KMS-11 (cell line): ENCODE data around the gene CEMIP.

Experiments
- H2AFZ ChIP-seq: fragments of 200-600 bp; sonication (generic); 2 replicates; pipeline ENCODE4 v1.6.1; 2016; ENCODE audit warnings: antibody characterized with exemption, mixed run types, low read depth
- H3K27ac ChIP-seq: fragments of 200-600 bp; sonication (generic); 2 replicates; pipeline ENCODE4 v1.6.1; 2016; ENCODE audit warnings: mild to moderate bottlenecking, mixed run types
- H3K27me3 ChIP-seq: fragments of 200-600 bp; sonication (generic); 2 replicates; pipeline ENCODE4 v1.6.1; 2017; ENCODE audit warnings: mild to moderate bottlenecking, low read depth, mixed run types, moderate library complexity; ENCODE audit not compliant: insufficient read depth
- H3K36me3 ChIP-seq: fragments of 200-600 bp; sonication (generic); 2 replicates; pipeline ENCODE4 v1.6.1; 2017; ENCODE audit warnings: mild to moderate bottlenecking, mixed run types; ENCODE audit not compliant: insufficient read depth
- H3K4me1 ChIP-seq: fragments of 200-600 bp; sonication (generic); 2 replicates; pipeline ENCODE4 v1.6.1; 2016; ENCODE audit warnings: mild to moderate bottlenecking, low read depth, mixed run types; ENCODE audit not compliant: poor library complexity, severe bottlenecking
- H3K4me2 ChIP-seq: fragments of 200-600 bp; sonication (generic); 2 replicates; pipeline ENCODE4 v1.7.0; 2016; ENCODE audit warnings: mild to moderate bottlenecking, mixed run types
- H3K4me3 ChIP-seq: fragments of 200-600 bp; sonication (generic); IDR thresholded peaks from 2 replicates; pipeline ENCODE4 v1.6.1; 2017; ENCODE audit warnings: low read depth, low read length, mixed read lengths; ENCODE audit not compliant: insufficient read depth
- H3K79me2 ChIP-seq: fragments of 200-600 bp; sonication (generic); 2 replicates; pipeline ENCODE4 v1.6.1; 2016; ENCODE audit warnings: low read depth, mixed run types; ENCODE audit not compliant: insufficient read depth
- H3K9ac ChIP-seq: fragments of 200-600 bp; sonication (generic); 2 replicates; pipeline ENCODE4 v1.6.1; 2016; ENCODE audit warnings: mild to moderate bottlenecking, mixed run types
- H4K20me1 ChIP-seq: fragments of 200-600 bp; sonication (generic); 2 replicates; pipeline ENCODE4 v1.6.1; 2016; ENCODE audit warnings: mild to moderate bottlenecking, mixed run types; ENCODE audit not compliant: insufficient read depth
- TF ChIP-seq, protein P1 (sequence below): fragments of 200-600 bp; sonication (generic); conservative IDR thresholded peaks from 2 replicates; pipeline ENCODE4 v1.6.1; 2017; ENCODE audit warnings: low read depth, mild to moderate bottlenecking, antibody characterized with exemption, low read length, moderate library complexity, mixed read lengths

CEMIP gene

DNA sequence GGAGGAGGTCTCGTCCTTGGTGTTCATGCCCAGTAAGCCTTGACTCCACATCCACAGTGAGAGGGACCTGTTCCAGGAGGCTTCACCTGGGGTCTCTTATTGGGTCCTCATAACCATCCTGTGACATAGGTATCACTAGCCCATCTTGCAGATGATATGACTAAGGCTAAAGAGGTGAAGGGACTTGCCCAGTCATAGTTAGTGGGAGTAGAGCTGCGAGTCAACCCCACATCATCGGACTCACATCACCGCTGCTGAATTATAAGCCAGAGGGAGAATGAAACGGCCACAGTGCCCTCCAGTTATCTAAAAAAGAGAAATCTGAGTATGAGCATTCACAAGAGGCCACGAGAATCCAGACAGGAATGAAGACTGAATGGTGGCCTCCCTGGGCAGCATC is 144.5 kb downstream of the CEMIP start:
- Histone ChIP-seq H3K4me2 (no peak overlapping the region), H4K20me1 (no peaks in the 10 kb centered on the region), H3K27ac (no peak overlapping the region), H2AFZ (no peak overlapping the region), H3K9ac (no peak overlapping the region), H3K4me3 (no peak overlapping the region), H3K36me3 (no peaks in the 10 kb centered on the region), H3K79me2 (no peaks in the 10 kb centered on the region), H3K27me3 (no peaks in the 10 kb centered on the region), H3K4me1 (no peaks in the 10 kb centered on the region)
- TF ChIP-seq, protein P1, sequence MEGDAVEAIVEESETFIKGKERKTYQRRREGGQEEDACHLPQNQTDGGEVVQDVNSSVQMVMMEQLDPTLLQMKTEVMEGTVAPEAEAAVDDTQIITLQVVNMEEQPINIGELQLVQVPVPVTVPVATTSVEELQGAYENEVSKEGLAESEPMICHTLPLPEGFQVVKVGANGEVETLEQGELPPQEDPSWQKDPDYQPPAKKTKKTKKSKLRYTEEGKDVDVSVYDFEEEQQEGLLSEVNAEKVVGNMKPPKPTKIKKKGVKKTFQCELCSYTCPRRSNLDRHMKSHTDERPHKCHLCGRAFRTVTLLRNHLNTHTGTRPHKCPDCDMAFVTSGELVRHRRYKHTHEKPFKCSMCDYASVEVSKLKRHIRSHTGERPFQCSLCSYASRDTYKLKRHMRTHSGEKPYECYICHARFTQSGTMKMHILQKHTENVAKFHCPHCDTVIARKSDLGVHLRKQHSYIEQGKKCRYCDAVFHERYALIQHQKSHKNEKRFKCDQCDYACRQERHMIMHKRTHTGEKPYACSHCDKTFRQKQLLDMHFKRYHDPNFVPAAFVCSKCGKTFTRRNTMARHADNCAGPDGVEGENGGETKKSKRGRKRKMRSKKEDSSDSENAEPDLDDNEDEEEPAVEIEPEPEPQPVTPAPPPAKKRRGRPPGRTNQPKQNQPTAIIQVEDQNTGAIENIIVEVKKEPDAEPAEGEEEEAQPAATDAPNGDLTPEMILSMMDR, result no peak

DNA sequence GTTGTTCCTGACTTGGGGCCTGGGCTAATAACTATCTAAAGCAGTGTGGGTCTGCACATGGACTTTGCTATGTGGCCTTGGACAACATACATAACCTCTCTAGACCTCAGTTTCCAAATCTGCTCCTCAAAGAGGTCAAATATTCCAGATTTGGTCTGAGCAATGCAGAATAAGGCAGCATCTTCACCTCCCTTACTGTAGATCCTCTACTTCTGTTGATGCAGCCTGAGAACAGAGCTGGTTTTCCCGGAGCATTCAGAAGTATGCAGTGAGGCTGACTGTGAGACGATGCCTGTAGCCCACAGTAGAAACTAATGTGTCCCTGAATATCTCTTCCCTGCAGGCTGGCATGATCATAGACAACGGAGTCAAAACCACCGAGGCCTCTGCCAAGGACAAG is 145.1 kb downstream of the CEMIP start:
- Histone ChIP-seq H3K4me2 (no peak overlapping the region), H3K27ac (no peak overlapping the region), H3K36me3 (no peaks in the 10 kb centered on the region), H4K20me1 (no peaks in the 10 kb centered on the region), H3K79me2 (no peaks in the 10 kb centered on the region), H3K4me1 (no peaks in the 10 kb centered on the region), H2AFZ (no peak overlapping the region), H3K4me3 (no peak overlapping the region), H3K27me3 (no peaks in the 10 kb centered on the region), H3K9ac (no peak overlapping the region)
- TF ChIP-seq, protein P1, result no peak

DNA sequence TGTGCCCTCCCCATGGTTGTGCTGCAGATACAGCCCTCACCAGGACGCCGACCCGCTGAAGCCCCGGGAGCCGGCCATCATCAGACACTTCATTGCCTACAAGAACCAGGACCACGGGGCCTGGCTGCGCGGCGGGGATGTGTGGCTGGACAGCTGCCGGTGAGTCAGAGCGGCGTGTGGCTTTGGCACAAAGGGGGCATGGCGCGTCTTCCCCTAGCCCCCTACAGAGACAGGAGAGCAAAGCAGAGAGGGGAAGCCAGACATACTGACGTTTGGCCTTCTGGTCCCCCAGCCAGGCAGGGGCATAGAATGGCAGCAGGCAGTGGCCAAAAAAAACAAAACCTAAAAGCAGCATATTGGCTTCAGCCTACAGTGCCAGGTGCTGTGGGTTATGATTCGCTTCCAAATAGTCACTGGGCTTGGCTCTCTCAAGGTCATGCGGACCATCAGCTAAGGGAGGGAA is 146.5 kb downstream of the CEMIP start:
- Histone ChIP-seq H3K27me3 (no peaks in the 10 kb centered on the region), H2AFZ (no peak overlapping the region), H3K79me2 (no peaks in the 10 kb centered on the region), H3K27ac (no peak overlapping the region), H4K20me1 (no peaks in the 10 kb centered on the region), H3K36me3 (no peaks in the 10 kb centered on the region), H3K4me3 (no peak overlapping the region), H3K4me2 (no peak overlapping the region), H3K9ac (no peak overlapping the region), H3K4me1 (no peaks in the 10 kb centered on the region)
- TF ChIP-seq, protein P1, result no peak

DNA sequence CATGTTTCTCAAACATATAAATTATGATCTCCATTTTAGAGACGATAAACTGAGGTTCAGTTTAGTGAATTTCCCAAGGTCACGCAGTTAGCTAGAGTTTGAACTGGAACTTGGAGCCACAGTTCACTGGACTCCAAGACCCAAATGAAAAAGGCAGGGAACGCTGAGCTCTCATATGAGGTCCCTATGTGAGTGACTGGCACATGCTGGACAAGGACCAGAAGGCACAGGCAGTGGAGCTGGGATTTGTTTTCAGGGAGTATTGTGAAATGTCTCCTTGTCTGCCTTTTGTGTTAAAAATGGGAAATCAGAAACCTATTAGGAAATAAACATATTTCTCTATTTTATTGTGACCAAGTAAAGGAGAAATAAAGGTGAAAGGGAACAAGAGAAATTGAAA is 147.0 kb downstream of the CEMIP start:
- no peak overlapping the region for H3K4me2 ChIP-seq

More for the DNA sequence above, 147.0 kb downstream of the CEMIP start:
- no peak overlapping the region for H3K27ac ChIP-seq
- no peaks in the 10 kb centered on the region for H3K36me3 ChIP-seq
- no peak overlapping the region for H3K4me3 ChIP-seq
- no peaks in the 10 kb centered on the region for H3K4me1 ChIP-seq
- H2AFZ ChIP-seq, result no peak overlapping the region
- no peaks in the 10 kb centered on the region for H3K27me3 ChIP-seq
- H3K79me2 ChIP-seq, result no peaks in the 10 kb centered on the region
- H3K9ac ChIP-seq, result no peak overlapping the region
- H4K20me1 ChIP-seq, result no peaks in the 10 kb centered on the region
- TF ChIP-seq, protein P1, result no peak
